ENCODE data around the gene MTMR8. TPM values are rescaled to one million over a fixed set of nuclear protein-coding genes. Genes with fewer than 3 reads are reported as not detected.
"Not testable (repeated sequence)": the region's sequence is repeated elsewhere in the genome, so short reads cannot be mapped to it uniquely, and the experiment has no call there.

MTMR8 gene
- total and polyA plus RNA-seq, 11 donors, result 0.19 to 1.5 (median 0.54) TPM; not detected in 2

DNA sequence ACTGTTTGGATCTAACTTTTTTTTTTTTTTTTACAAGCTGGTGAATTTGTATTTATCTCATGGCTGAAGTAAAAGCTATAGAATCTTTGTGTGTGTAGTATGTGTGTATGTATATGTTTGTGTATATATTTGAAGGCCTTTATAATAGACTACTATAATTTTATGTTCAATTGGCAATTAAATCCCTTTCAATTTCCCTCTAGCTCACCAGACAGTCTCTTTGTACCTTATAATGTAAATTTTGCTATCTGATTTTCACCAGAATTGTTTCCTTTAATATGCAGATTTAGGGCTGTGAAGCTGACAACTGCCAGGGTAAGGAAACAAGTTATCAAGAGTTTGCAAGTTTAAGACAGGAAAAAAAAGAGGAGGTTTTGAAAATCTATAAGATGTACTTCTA lies 33.1 kb upstream of the MTMR8 start:
- H3K36me3 ChIP-seq, result no peaks in the 10 kb centered on the region
- TF ChIP-seq, protein P1, sequence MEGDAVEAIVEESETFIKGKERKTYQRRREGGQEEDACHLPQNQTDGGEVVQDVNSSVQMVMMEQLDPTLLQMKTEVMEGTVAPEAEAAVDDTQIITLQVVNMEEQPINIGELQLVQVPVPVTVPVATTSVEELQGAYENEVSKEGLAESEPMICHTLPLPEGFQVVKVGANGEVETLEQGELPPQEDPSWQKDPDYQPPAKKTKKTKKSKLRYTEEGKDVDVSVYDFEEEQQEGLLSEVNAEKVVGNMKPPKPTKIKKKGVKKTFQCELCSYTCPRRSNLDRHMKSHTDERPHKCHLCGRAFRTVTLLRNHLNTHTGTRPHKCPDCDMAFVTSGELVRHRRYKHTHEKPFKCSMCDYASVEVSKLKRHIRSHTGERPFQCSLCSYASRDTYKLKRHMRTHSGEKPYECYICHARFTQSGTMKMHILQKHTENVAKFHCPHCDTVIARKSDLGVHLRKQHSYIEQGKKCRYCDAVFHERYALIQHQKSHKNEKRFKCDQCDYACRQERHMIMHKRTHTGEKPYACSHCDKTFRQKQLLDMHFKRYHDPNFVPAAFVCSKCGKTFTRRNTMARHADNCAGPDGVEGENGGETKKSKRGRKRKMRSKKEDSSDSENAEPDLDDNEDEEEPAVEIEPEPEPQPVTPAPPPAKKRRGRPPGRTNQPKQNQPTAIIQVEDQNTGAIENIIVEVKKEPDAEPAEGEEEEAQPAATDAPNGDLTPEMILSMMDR (IDR thresholded peaks at IDR 0.05), result no peak
- no peak for TF ChIP-seq POLR2A (IDR thresholded peaks at IDR 0.05)

GRCh38 chrX:64427787-64428186 lies 32.5 kb upstream of the MTMR8 start:
- intact Hi-C loops (cut with DNase I), result no loop called here
- Histone ChIP-seq H3K9me3 (peaks cover 0 to 6% (median 0%) of the 10 kb centered on the region in 12 donors), H3K4me1 (peaks cover 0 to 1% (median 0%) of the 10 kb centered on the region in 12 donors), H3K36me3 (no peaks in the 10 kb centered on the region), H3K27me3 (no peaks in the 10 kb centered on the region), H3K4me3 (no peak overlapping the region), H3K27ac (no peak overlapping the region)
- TF ChIP-seq, protein P1 (IDR thresholded peaks at IDR 0.05), result no peak
- TF ChIP-seq POLR2A (IDR thresholded peaks at IDR 0.05), result no peak
- ATAC-seq, result no peak
- WGBS, 4 donors, result 33 to 60% (median 50%) methylated on average over 2 of the region's 2 CpGs
- DNase-seq, result no peak

More for the DNA sequence above, 33.1 kb upstream of the MTMR8 start:
- no peak for ATAC-seq
- Histone ChIP-seq H3K27me3 (no peaks in the 10 kb centered on the region), H3K4me1 (no peaks in the 10 kb centered on the region), H3K27ac (no peak overlapping the region), H3K9me3 (peaks cover 0 to 6% (median 0%) of the 10 kb centered on the region in 12 donors), H3K4me3 (no peak overlapping the region)
- no peak for DNase-seq
- intact Hi-C loops (cut with DNase I), result no loop called here

DNA sequence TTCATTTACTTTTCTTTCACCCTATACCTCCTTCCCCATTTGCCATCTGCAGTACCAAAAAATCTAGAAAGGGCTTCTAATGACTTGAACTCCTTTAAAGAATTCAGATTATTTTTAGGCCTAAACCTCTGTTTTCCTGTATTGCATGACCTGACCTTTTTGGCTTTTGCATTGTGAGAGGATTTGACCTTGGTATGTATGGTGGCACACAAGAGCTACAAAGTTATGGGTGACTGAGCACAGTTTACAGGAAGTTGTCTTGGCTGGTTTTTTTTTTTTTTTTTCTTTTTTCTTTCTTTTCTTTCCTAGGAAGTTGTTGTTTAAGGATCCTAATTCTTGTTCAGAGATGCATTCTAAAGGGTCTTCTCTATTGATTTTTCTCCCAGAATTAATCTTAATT lies 32.0 kb upstream of the MTMR8 start:
- no peaks in the 10 kb centered on the region for H3K27me3 ChIP-seq
- H3K4me1 ChIP-seq, result peaks cover 0 to 5% (median 0%) of the 10 kb centered on the region in 12 donors
- no peak overlapping the region for H3K27ac ChIP-seq
- no peak overlapping the region for H3K4me3 ChIP-seq
- no peaks in the 10 kb centered on the region for H3K36me3 ChIP-seq
- DNase-seq (no peak), ATAC-seq (no peak)
- peaks cover 0 to 6% (median 0%) of the 10 kb centered on the region in 12 donors for H3K9me3 ChIP-seq
- intact Hi-C loops (cut with DNase I), result no loop called here
- TF ChIP-seq, protein P1 (IDR thresholded peaks at IDR 0.05), result no peak
- no peak for TF ChIP-seq POLR2A (IDR thresholded peaks at IDR 0.05)

DNA sequence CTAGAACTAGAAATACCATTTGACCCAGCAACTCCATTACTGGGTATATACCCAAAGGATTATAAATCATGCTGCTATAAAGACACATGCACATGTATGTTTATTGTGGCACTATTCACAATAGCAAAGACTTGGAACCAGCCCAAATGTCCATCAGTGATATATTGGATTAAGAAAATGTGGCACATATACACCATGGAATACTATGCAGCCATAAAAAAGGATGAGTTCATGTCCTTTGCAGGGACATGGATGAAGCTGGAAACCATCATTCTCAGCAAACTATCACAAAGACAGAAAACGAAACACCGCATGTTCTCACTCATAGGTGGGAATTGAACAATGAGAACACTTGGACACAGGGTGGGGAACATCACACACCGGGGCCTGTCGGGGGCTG lies 14.5 kb upstream of the MTMR8 start:
- H3K27me3 ChIP-seq; intact Hi-C loops (cut with DNase I); H3K9me3 ChIP-seq; H3K27ac ChIP-seq; H3K36me3 ChIP-seq; H3K4me1 ChIP-seq; DNase-seq; ATAC-seq; H3K4me3 ChIP-seq: not testable (repeated sequence)
- WGBS, 4 donors, result 90 to 92% (median 91%) methylated on average over 4 of the region's 4 CpGs

- DNase-seq (no peak), ATAC-seq (no peak)
- H3K4me3 ChIP-seq, result no peak overlapping the region
- peaks cover 0 to 3% (median 0%) of the 10 kb centered on the region in 9 donors for H3K27me3 ChIP-seq
- 65 to 84% (median 81%) methylated on average over 1 of the region's 1 CpG for WGBS, 4 donors
- H3K36me3 ChIP-seq, result no peaks in the 10 kb centered on the region
- no peak overlapping the region for H3K27ac ChIP-seq
- peaks cover 0 to 4% (median 0%) of the 10 kb centered on the region in 12 donors for H3K4me1 ChIP-seq
- H3K9me3 ChIP-seq, result no peaks in the 10 kb centered on the region
- TF ChIP-seq, protein P1 (IDR thresholded peaks at IDR 0.05), result no peak
- no peak for TF ChIP-seq POLR2A (IDR thresholded peaks at IDR 0.05)
- intact Hi-C loops (cut with DNase I), result loop anchor here in 1 of 10 donors (10.0 kb wide), 1 partner anchor 193 kb away; the partner anchor contains the start of gene AMER1
These were observed 2.8 kb upstream of the MTMR8 start for GRCh38 chrX:64398088-64398487.

Measured in heart left ventricle (tissue), 16 donors.